SIG-M5 treated with dmso at 0.1 percent for 504 hours (cell line): ENCODE measurements around the gene SMAP2.
"Not testable (repeated sequence)": the region's sequence is repeated elsewhere in the genome, so short reads cannot be mapped to it uniquely, and the experiment has no call there.

ENCODE experiments used
- DNase-seq: peaks from one replicate; lab custom pipeline; 2025; ENCODE audit not compliant: unreplicated experiment; lab: John Stamatoyannopoulos, UW

SMAP2 gene

DNA sequence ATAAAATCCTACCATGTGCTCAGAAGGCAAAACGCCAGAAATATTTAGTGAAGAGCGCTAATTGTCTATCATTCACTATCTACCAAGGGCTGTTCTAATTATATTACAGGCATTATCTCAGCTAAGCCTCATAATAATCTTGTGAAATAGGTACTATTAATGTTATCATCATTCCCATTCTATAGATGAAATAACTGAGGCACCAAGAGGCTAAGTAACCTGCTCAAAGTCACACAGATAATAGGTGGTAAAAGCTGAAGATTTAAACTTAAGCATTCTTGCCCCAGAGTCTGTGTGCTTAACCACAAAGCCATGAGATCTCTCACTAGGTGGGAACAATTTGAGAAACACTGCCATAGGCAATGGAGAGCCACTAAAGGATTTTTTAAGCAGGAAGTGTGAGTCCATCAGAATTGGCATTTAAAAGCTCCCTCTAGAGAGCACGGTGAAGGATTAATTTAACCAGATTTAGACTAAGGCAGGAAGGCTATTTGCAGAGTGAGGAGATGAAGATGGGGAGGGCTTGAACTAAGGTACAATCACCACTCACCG, 1.7 kb upstream of the SMAP2 start:
- DNase-seq = no peak

DNA sequence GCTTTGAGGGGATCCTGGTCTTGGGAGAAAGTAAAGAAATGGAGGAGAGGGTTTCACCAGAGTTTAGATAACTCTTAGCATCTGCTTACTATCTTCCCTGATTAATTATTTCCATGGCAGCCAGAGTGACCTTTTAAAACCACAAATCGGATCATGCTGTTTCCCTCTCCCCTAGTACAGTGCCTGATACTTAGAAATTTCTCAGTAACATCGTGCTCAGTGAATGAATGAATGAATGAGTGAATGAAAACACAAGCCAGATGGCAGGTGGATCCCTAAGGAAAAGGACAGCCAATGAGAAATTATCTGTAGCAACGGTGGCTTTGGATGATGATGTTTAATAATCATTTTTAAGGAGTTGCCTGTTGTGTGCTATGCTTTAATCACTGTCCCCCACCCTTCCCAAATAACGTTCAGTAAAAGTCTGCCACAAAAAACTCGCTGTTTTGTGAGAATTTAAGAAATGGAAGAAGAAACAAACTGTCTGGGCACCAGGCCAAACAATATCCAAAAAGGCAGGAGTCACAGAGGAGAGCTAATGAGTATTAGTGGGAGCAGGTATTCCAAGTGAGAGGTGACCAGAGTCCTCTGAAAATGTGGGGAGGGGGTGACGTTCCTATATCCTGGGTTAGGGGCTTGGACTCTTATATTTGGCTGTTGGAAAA, 737 bp upstream of the SMAP2 start:
- no peak for DNase-seq

DNA sequence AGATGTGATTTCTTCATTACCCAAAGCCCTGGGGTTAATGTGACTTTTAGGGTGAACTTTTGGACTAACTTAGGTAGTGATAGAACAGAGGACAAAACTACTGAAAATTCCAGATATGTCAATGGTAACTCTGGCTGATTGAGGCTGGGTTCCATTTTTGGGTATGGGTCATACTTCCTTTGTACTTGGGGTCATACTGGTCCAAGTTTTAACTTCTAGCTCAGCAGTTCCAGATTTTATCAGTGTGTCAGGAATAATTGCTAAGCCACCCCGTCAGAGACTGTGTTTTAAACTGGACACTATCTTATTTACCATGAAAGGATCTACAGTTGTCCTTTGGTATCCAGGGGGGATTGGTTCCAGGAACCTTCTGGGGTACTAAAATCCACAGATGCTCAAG, 4.0 kb downstream of the SMAP2 start:
- DNase-seq = no peak

DNA sequence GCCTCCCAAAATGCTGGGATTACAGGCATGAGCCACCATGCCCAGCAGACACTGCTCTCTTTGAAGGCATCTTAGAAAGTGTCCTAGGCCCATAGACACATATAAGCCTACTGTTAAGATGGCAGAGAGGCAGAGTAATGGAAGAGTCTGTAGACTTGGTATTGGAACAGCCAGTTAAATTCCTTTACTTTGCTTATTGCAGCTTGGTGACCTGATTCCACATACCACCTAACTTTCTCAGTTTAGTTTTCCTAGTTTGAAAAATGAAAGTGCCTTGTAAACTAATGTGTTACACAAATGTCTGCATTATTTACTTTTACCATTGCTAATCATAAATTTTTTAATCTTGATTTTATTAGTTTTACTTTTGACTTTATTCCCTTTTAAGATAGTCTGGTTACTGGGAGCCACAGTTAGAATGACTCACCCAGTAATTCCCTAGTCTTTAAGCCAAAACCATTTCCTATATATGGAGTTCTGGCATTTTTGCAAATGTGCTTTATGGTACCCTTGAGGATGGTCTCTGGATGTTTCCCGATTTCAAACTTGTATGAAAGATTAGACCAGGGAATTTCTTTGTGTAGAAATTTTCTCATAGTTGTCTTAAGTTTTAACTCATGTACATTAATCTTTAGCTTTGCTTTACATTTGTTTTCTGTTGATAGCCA, 6.4 kb downstream of the SMAP2 start:
- DNase-seq = no peak

DNA sequence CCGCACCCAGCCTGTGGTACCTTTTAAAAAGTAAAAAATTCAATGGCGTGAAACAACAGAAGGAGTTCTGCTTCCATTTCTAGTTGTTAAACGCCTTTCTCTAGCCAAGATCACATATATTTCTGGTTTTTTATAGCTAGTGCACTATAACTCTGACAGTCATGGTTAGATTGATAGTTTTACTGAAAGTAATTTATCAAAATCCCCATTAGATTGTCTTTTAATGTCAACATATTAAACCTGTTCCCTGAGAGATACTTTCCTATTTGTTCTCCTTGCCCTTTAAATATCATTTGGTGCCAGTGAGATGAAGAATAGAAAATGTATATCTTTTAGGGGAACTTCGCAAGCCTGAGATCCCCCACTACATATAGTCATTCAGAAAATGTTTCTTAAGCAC, 7.3 kb downstream of the SMAP2 start:
- DNase-seq = no peak

DNA sequence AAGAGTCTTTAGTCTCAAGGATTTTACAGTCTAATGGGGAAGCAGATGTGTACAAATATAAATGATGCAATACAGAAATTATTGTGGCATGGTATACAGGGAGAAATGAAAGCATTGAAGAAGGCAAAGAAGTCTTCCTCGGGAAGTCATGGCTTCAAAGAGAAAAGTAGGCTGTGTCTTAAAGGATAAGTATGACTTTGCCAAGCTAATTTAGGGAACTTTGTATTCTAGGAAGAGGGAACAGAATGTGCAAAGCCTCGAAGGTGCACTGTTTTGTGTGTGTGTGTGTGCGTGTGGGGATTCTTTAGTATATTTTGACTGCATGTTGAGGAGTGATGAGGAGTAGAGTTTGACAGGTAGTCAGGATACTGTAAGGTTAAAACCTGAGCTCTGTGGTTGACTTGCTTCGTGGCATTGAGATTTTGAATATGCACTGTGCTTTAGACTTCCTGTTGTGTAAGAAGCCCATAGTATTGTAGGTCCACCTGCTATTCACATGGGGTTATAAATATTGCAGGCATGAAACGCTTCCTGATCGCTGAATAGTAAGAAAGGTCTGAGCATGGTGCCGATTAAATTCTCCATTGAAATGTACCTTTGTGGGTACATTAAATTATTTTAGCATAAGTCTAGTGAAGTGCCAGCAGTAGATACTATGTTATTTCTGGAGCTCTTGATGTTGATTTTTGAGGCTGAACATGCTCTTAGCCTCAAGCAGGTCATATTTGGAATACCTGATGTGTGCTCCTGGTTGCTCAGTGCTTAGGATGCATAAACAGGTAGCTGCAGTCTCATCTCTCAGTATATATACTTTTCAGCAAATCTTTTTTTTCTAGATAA, 8.0 kb downstream of the SMAP2 start:
- DNase-seq = peak; percentile 49

DNA sequence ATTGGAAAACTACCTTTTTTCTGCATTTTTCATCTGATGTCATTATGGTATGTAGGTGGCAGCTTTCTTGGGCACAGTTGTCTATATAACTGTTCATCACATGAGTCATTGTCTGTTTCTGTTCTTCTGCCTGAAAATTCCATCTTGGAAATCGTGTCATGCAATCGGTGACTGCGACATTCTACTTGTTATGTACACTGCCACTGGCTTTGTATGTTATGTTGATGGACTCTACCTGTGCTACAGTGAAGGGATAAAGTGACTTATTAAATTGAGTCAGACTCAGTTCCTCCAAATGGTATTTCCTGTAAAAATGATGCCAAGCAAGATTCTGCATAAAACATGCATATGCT, 8.6 kb downstream of the SMAP2 start:
- DNase-seq = no peak

DNA sequence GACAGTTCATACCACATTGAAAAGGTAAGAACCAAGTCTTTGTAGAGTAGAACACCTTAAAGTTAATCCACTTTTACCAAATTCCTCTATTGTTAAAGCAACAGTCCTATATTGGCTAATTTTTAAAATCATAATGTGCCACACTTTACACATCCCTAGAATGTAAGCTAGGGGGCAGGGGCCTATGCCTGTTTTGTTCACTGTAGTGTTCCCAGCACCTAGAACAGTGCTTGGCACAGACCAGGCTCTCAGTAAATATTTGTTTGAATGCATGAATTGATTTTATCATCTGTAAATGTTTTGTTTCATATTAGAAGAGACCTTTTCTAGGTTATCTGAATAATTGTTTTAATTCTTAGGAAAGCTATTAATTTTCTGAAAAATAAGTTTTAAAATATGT, 9.1 kb downstream of the SMAP2 start:
- DNase-seq = no peak

DNA sequence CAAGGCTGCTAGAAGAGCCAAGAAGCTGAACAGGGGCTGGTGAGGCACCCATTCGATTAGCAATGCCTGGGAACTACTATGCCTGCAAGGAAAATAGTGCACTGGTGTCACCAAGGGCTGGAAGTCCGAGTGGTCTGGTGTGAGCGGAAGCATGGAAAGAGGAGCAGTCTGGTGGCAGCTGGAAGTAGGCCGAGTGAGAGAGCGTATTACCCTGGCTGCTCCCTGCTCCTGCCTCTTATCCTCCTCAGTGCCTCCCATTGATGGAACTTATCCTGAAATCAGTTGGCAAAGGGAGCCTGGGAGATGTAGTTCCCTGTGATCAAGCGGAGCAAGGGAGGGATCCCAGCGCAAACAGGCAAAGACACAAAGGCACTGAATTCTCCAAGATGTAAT, 9.6 kb downstream of the SMAP2 start:
- DNase-seq = no peak

DNA sequence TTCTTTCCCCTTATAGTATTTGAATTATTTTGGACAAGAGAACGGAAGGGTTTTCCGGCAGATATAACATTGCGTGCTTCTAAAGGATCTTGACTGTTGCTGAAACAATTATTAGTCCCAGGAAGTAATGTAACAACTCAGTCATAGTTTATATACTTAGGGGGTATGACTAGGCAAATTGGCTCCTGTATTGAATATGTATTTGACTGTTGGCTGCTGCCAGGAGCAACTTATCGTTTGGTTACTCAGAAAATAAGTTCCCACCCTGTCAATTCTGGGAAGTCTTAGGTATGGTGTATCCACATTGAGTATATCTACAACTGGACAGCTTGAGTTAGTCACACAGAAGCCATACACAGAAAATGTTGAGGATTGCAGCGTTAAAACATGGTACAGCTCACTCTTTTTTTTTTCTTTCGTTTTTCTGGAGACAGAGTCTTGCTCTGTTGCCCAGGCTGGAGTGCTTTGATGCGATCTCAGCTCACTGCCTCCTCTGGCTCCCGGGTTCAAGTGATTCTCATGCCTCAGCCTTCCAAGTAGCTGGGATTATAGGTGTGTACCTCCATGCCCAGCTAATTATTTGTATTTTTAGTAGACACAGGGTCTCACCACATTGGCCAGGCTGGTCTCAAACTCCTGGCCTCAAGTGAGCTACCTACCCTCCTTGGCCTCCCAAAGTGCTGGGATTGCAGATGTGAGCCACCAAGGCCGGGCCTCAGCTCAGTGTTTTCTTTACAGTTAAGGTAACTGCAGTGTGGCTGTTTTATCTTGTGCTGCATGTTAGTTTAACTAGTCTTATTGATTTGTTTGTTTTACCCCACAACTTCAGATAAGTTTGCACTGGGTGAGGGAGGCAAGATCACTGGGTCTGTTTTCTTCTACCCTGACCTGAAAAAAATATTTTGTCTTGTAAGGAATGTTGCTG, 10.2 kb downstream of the SMAP2 start:
- DNase-seq = no peak

DNA sequence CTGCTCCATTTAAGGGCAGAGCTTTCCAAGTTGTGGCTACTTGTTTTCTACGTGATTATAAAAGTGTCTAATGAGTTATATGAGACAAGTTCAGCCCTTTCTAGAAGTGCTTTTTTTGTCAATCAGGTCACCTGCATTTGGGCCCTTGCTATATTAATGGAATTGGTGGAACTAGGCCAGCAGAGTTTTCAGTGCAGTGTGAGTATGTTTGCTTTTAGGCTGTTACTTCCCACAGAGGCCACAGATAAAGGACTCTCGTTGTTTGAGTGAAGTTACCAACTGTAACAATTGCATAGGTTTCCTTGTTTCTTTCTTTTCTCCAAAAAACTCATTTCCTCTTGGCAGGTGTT, 10.9 kb downstream of the SMAP2 start:
- DNase-seq = no peak

DNA sequence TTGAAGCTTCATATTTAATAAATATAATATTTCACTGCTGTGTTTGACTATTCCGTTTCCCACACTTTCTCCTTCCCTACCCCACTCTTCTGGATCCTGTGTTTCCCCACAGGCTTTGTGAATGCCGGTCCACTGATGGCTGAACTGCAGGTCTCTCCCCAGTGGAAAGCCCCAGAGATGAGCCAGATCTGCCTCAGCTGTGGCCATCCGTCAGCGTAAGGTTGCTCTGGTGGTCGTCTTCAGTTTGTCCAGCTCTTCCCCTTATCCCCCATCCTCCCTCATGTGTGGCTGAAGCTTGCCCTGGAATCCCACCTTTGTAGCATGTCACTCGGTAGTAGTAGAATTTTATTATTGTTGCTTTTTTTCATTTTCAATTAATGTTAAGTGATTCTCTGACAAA, 11.4 kb downstream of the SMAP2 start:
- no peak for DNase-seq

DNA sequence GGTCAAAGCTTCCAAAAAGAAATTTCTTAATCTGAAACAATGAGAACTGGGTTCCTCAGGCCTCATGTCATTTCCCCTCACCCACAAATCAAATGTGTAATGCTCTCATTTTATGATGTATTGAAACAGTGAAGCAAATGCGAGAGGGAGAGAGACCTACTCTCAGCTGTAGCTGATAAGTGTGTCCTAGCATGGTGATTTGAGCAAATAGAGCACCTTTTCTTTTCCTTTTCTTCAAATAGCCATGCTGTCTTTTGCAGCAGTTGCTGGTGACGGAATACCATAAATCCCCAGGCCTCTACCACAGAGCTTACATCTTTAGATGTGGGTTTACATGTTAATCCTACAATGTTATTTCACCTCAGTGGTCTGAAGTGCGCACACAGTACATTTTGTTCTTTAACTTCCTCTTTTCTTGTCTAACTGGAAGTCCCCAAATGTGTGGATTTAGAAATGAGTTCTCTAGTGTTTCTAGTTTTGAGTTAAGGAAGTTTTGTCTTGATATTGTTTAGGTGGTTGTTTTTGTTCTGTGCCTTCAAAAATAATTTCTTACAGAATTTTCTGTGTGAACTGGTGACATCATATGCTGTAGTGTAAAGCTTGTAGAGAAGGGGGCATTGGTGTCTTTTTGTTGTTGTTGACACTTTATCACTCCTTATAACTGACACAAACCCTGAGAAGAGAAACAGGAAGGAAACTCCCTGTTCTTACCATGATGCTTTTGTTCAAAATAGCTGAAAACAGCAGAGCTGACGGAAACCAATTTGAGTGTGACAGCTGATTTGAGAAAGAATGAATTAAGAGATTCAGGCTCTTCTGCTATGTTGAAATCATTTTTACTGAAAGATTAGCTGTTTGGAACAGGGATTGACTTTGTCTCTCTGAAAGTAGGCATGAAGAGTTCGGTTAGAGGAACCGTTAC, 12.2 kb downstream of the SMAP2 start:
- DNase-seq = peak; percentile 91

DNA sequence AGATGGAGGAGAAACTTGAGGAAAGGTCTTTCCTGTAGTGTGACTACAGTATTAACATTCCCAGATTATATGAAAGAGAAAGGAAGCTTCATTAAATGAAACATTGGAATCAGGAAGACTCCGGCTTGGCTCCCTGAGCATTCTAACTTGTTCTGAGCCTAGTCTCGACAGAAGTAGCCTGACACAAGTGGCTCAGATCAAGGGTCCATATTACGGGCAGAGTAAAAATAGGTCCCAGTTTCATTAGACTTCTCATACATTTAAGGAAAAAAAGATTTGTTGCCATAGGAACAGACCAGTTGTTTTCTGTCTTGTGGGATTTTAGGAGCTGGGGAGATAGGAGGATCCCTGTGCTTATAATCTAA, 12.8 kb downstream of the SMAP2 start:
- no peak for DNase-seq

DNA sequence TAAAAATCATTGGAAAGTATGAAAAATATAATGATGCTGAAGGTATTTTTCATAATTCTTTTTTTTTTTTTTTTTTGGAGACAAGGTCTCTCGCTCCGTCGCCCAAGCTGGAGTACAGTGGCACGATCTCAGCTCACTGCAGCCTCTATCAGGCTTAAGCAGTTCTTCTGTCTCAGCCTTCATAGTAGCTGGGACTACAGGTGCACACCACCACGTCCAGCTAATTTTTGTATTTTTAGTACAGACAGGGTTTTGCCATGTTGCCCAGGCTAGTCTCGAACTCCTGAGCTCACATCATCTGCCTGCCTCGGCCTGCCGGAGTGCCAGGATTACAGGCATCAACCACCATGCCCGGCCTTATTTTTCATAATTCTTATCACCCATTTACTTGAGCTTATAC, 13.3 kb downstream of the SMAP2 start:
- DNase-seq = no peak

DNA sequence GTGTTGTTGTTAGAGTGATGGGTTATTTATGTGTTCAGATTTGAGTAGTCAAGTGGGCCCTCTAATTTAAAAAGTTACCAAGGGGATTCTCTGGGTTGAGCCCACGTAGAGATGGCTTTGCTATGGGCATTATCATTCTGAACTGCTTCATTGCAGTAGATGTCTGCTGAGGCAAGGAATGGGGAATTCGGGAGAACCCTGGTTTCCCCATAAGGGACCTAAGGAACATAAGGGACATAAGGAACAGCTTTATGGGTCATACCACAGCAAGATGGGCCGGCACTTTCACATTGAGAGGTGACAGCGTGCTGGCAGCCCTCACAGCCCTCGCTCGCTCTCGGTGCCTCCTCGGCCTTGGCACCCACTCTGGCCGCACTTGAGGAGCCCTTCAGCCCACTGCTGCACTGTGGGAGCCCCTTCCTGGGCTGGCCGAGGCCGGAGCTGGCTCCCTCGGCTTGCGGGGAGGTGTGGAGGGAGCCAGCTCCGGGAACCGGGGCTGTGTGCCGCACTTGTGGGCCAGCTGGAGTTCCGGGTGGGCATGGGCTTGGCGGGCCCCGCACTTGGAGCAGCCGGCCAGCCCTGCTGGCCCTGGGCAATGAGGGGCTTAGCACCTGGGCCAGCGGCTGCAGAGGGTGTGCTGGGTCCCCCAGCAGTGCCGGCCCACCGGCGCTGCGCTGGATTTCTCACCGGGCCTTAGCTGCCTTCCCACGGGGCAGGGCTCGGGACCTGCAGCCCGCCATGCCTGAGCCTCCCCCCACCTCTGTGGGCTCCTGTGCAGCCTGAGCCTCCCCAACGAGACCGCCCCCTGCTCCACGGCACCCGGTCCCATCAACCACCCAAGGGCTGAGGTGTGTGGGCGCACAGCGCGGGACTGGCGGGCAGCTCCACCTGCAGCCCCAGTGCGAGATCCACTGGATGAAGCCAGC, 14.1 kb downstream of the SMAP2 start:
- DNase-seq = not testable (repeated sequence)

DNA sequence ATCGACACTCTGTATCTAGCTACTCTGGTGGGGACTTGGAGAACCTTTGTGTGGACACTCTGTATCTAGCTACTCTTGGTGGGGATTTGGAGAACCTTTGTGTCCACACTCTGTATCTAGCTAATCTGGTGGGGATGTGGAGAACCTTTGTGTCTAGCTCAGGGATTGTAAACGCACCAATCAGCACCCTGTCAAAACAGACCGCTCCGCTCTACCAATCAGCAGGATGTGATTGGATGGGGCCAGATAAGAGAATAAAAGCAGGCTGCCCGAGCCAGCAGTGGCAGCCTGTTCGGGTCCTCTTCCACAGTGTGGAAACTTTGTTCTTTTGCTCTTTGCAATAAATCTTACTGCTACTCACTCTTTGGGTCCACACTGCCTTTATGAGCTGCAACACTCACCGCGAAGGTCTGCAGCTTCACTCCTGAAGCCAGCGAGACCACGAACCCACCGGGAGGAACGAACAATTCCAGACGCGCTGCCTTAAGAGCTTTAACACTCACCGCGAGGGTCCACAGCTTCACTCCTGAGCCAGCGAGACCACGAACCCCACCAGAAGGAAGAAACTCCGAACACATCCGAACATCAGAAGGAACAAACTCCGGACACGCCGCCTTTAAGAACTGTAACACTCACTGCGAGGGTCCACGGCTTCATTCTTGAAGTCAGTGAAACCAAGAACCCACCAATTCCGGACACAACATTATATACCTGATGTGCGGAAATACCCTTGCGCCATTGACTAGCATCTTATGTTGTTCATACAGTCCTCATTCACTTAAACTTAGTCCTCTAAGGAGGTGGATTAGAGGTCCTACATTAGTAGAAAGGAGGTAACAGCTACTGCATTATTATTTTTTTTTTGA, 15.2 kb downstream of the SMAP2 start:
- not testable (repeated sequence) for DNase-seq

DNA sequence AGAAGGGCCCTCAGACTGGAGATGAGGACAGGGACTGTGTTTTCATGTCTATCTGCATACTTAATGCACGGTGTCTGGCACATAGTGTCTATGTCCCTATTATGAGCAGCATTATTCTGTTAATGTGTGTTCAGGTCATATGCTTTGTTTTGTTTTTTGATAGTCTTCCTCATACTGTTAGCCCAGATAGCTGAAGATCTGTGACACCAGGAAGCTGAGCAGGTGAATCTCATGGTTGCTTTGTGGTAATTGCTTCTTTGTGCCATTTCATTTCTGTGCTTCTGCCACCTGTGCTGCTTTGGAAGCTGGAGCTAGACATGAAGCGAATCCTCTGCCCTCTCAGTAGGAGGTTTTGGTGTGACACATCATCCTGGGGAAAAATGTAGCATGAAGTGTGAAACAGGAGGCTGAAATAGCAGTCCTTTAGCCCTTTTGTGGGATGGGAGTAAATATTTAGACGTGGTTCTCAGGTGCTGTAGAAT, 15.8 kb downstream of the SMAP2 start:
- no peak for DNase-seq
